GM23248 (cell line): Measurements from ENCODE around the gene CAMKV. TPM values are rescaled to one million over a fixed set of nuclear protein-coding genes. Genes with fewer than 3 reads are reported as not detected.
A peak's percentile ranks its signal among the peaks of the same experiment; 100 is the strongest.

Experiments
- DNase-seq: peaks from one replicate; pipeline ENCODE4 v3.0.0-alpha.2; 2015
- H2AFZ ChIP-seq: fragments of 200-600 bp; sonication (generic); 2 replicates; pipeline ENCODE4 v1.6.1; 2016; ENCODE audit warnings: antibody characterized with exemption
- H3F3A ChIP-seq: fragments of 200-600 bp; sonication (generic); 2 replicates; pipeline ENCODE4 v1.6.1; 2016; ENCODE audit warnings: mild to moderate bottlenecking, antibody characterized with exemption, mixed run types; ENCODE audit not compliant: insufficient read depth
- H3K27ac ChIP-seq: fragments of 200-600 bp; sonication (generic); 2 replicates; pipeline ENCODE4 v1.5.1; 2016; ENCODE audit warnings: mild to moderate bottlenecking
- H3K27me3 ChIP-seq: fragments of 200-600 bp; sonication (generic); replicated peaks from 2 replicates; pipeline ENCODE4 v1.6.1; 2016; ENCODE audit warnings: mild to moderate bottlenecking; ENCODE audit not compliant: insufficient read depth
- H3K36me3 ChIP-seq: fragments of 200-600 bp; sonication (generic); 2 replicates; pipeline ENCODE4 v1.6.1; 2016; ENCODE audit warnings: low read depth, mild to moderate bottlenecking
- H3K4me1 ChIP-seq: fragments of 200-600 bp; sonication (generic); 2 replicates; pipeline ENCODE4 v1.6.1; 2016; ENCODE audit warnings: mild to moderate bottlenecking; ENCODE audit not compliant: insufficient read depth
- H3K4me2 ChIP-seq: fragments of 200-600 bp; sonication (generic); one replicate; pipeline ENCODE4 v1.6.1; 2016; ENCODE audit warnings: mild to moderate bottlenecking; ENCODE audit not compliant: unreplicated experiment
- H3K4me3 ChIP-seq: fragments of 200-600 bp; sonication (generic); 2 replicates; pipeline ENCODE4 v1.5.1; 2016; ENCODE audit warnings: mild to moderate bottlenecking
- H3K79me2 ChIP-seq: fragments of 200-600 bp; sonication (generic); 2 replicates; pipeline ENCODE4 v1.6.1; 2016; ENCODE audit warnings: mild to moderate bottlenecking; ENCODE audit not compliant: insufficient read depth
- H3K9ac ChIP-seq: fragments of 200-600 bp; sonication (generic); 2 replicates; pipeline ENCODE4 v1.6.1; 2016; ENCODE audit warnings: mild to moderate bottlenecking
- H3K9me2 ChIP-seq: fragments of 200-600 bp; sonication (generic); 2 replicates; pipeline ENCODE4 v1.6.1; 2016; ENCODE audit warnings: mixed run types, mild to moderate bottlenecking, moderate library complexity; ENCODE audit not compliant: insufficient read depth
- H3K9me3 ChIP-seq: fragments of 200-600 bp; sonication (generic); one replicate; pipeline ENCODE4 v1.6.1; 2017; ENCODE audit warnings: low read depth
- H4K20me1 ChIP-seq: fragments of 200-600 bp; sonication (generic); 2 replicates; pipeline ENCODE4 v1.6.0; 2016; ENCODE audit not compliant: insufficient read depth
- EZH2 ChIP-seq: fragments of 200-600 bp; sonication (generic); IDR thresholded peaks from 2 replicates; pipeline ENCODE4 v1.6.1; 2018; ENCODE audit warnings: antibody characterized with exemption, mild to moderate bottlenecking; ENCODE audit not compliant: insufficient read depth, poor library complexity, severe bottlenecking
- EZH2phosphoT487 ChIP-seq: fragments of 200-600 bp; sonication (generic); IDR thresholded peaks from 2 replicates; pipeline ENCODE4 v1.6.1; 2018; ENCODE audit warnings: antibody characterized with exemption, moderate library complexity, mild to moderate bottlenecking, low read depth; ENCODE audit not compliant: insufficient read depth
- WGBS, 2 experiments: methylation state at CpG; one replicate each; pipeline ENCODE4 v1.1.6; 2015 to 2017; ENCODE audit warnings: low lambda C conversion rate in 2 of 2, low coverage in 1 of 2; ENCODE audit errors: missing lambda C conversion rate in 2 of 2; 5-methylcytosine and 5-hydroxymethylcytosine counted together
- in situ Hi-C: fragments of 300-500 bp; cut with MboI; formaldehyde crosslinking; loops from 2 replicates; pipeline ENCODE4 v1.15.0; 2020
- polyA plus RNA-seq: library from polyadenylated mRNA; unstranded; fragments of >200 nt; fragmentation: Nextera tagmentation; extraction: Ambion mirVana; gene quantifications from 2 replicates; pipeline ENCODE4 v1.2.1, GENCODE V29; 2016
- total RNA-seq: library from RNA; depleted of rRNA; stranded (reverse); fragments of >200 nt; shearing (Covaris generic); gene quantifications from 2 replicates; pipeline ENCODE4 v1.2.3, GENCODE V29; 2014

Gene CAMKV
- total and polyA plus RNA-seq, 2 experiments from 2014 or later = 0.19 TPM; not detected in 1

DNA sequence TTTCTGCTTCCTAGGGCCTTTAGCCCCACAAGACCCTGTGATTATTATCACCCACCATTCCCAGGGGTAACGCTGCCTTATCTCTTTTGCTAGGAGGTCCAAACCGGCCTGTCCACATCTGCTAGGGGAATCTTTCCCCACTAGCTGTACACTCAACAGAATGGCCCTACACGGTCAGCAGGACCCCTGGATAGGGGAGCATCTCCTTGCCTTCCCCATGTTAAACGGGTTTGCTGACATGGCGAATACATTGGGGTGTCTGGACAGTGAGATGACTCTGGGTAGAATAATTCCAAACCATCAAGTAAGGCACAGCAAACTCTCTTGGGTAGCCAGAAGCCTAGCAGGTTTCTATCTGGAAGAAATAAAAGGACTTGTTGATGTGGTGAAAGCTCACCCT is 14.0 kb downstream of the CAMKV start:
- Histone ChIP-seq H3K4me1 (no peaks in the 10 kb centered on the region), H3F3A (no peaks in the 10 kb centered on the region), H3K27ac (no peak overlapping the region), H3K27me3 (no peaks in the 10 kb centered on the region), H3K9ac (peak overlapping the region; percentile 82), H3K9me3 (no peaks in the 10 kb centered on the region), H2AFZ (peak overlapping the region; percentile 98), H3K9me2 (no peaks in the 10 kb centered on the region), H3K79me2 (peaks cover 18% of the 10 kb centered on the region), H3K4me2 (peak overlapping the region; percentile 98), H3K4me3 (peak overlapping the region; percentile 98), H3K36me3 (no peaks in the 10 kb centered on the region), H4K20me1 (no peaks in the 10 kb centered on the region)
- DNase-seq = no peak
- TF ChIP-seq EZH2phosphoT487 = no peak
- no peak for TF ChIP-seq EZH2
- in situ Hi-C loops = no loop called here
- 44 to 52% methylated on average over 5 of the region's 5 CpGs for WGBS, 2 experiments

DNA sequence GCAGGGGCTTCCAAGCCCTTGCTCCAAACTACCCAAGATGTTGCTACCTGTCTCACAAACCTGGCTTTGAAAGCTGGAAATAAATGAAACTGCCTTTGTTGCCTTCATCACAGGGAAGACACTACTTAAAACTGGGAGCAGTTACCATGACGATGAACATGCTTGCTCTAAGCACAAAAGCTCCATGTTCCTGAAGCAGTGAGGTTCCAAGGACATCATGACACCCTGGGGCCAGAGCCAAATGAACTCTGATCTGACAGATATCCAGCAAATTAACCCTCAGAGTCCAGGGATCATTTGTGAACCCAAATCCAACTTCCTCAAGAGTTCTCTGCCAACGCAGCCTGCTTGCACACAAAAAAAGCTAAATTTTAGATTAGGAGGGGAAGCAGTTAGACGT is 24.0 kb downstream of the CAMKV start:
- TF ChIP-seq EZH2 = no peak
- TF ChIP-seq EZH2phosphoT487 = no peak
- H3K27me3 ChIP-seq = no peaks in the 10 kb centered on the region
- in situ Hi-C loops = no loop called here
- no peak overlapping the region for H2AFZ ChIP-seq
- H3K9me3 ChIP-seq = no peaks in the 10 kb centered on the region
- DNase-seq = no peak
- no peaks in the 10 kb centered on the region for H4K20me1 ChIP-seq
- no peak overlapping the region for H3K4me2 ChIP-seq
- WGBS, 2 experiments = 99 to 100% methylated on average over 3 of the region's 3 CpGs
- no peaks in the 10 kb centered on the region for H3K9me2 ChIP-seq
- H3K9ac ChIP-seq = no peak overlapping the region
- H3K36me3 ChIP-seq = no peaks in the 10 kb centered on the region
- no peaks in the 10 kb centered on the region for H3K4me1 ChIP-seq
- no peaks in the 10 kb centered on the region for H3K79me2 ChIP-seq
- no peak overlapping the region for H3K4me3 ChIP-seq
- no peaks in the 10 kb centered on the region for H3F3A ChIP-seq
- no peak overlapping the region for H3K27ac ChIP-seq

DNA sequence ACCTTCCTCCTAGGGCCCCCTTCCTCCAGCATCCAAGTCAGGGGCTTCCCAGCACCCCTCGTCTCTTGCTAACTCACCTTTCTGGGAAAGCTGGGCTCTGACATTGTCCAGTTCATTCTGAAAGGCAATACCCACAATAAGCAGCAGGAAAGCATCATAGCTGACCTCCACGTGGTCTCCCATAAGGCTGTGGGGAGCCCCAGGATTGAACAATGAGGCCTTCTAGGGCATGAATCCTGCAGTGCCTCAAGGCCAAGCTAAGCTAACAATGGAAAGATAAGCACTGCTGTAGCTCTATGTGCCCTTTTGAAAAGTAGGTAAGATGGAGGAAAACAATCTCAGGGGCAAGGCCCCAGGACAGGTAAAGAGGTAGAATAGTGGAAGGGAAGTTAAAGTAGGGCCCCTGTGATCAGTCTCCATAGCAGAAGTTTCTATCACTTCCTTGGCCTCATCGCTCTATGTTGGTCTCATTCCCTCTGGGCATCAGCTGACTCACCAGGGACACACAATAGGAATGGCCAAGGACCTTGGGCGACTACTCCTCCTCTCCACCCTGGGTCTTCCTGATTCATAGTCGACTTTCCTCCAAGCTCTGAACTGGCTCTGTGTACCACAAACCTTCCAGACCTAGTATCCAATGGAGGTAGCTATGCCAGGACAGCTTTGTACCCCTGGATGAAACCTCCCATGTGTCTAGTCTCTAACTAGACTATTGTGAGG is 25.1 kb downstream of the CAMKV start:
- no peak overlapping the region for H3K9ac ChIP-seq
- no peaks in the 10 kb centered on the region for H4K20me1 ChIP-seq
- DNase-seq = no peak
- in situ Hi-C loops = no loop called here
- no peaks in the 10 kb centered on the region for H3K4me1 ChIP-seq
- no peak overlapping the region for H2AFZ ChIP-seq
- no peaks in the 10 kb centered on the region for H3K9me2 ChIP-seq
- no peaks in the 10 kb centered on the region for H3K9me3 ChIP-seq
- H3K79me2 ChIP-seq = no peaks in the 10 kb centered on the region
- no peak overlapping the region for H3K4me3 ChIP-seq
- WGBS, 2 experiments = 83 to 84% methylated on average over 5 of the region's 5 CpGs
- H3K27ac ChIP-seq = no peak overlapping the region
- H3K27me3 ChIP-seq = no peaks in the 10 kb centered on the region
- no peaks in the 10 kb centered on the region for H3F3A ChIP-seq
- H3K36me3 ChIP-seq = no peaks in the 10 kb centered on the region
- H3K4me2 ChIP-seq = no peak overlapping the region
- TF ChIP-seq EZH2 = no peak
- TF ChIP-seq EZH2phosphoT487 = no peak

DNA sequence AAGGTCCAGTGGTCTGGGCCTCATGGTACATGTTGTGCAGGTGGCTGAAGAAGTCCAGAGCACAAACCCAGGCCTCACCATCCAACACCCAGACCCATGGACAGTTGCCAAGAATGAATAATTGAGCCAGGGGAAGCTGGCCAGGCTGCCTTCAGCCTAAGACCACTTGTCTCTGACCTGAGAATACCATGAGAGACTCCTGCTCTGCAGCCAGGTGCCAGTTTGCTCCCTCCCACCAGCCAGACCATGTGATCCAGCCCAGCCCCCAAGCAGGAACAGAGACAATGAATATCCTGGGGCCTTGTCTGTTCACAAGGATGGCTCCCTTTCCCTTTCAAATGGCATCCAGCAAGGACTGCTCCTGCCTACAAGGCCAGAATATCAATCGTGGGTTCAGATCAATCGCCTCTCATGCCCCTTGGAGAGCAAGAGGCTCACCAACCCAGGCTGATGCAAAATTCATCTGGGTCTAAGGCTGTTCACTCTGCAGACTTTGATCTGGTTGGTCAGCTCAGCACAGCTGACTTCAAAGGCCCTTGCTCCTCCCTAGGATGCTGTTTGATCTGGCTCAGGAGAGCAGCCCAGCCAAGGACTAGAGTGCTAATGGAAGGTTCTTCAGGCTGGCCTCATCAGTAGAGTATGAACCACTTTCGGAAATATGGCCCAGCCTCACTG is 26.7 kb downstream of the CAMKV start:
- no peak for DNase-seq
- Histone ChIP-seq H3K9me2 (no peaks in the 10 kb centered on the region), H4K20me1 (no peaks in the 10 kb centered on the region), H3K27ac (no peak overlapping the region), H3K27me3 (no peaks in the 10 kb centered on the region), H3K36me3 (no peaks in the 10 kb centered on the region), H3K9ac (no peak overlapping the region), H2AFZ (no peak overlapping the region), H3F3A (no peaks in the 10 kb centered on the region), H3K79me2 (no peaks in the 10 kb centered on the region), H3K4me1 (no peaks in the 10 kb centered on the region), H3K4me2 (no peak overlapping the region), H3K9me3 (no peaks in the 10 kb centered on the region), H3K4me3 (no peak overlapping the region)
- in situ Hi-C loops = no loop called here
- no peak for TF ChIP-seq EZH2phosphoT487
- no peak for TF ChIP-seq EZH2
- 98 to 100% methylated on average over 3 of the region's 3 CpGs for WGBS, 2 experiments
